Endodermal cell (in vitro differentiated cells): ENCODE data around the gene ZNRF2. TPM values are rescaled to one million over a fixed set of nuclear protein-coding genes. Genes with fewer than 3 reads are reported as not detected.
A peak's percentile ranks its signal among the peaks of the same experiment; 100 is the strongest.

Experiments used
- DNase-seq: peaks from one replicate; pipeline ENCODE4 v3.0.0-alpha.2; 2017
- H3K27ac ChIP-seq: 2 replicates; pipeline ENCODE4 v1.5.1; 2013; ENCODE audit warnings: mild to moderate bottlenecking, low read depth, low read length, moderate library complexity
- H3K27me3 ChIP-seq: 2 replicates; pipeline ENCODE4 v1.6.1; 2013; ENCODE audit warnings: mild to moderate bottlenecking, low read length, moderate library complexity; ENCODE audit not compliant: insufficient read depth, control insufficient read depth, poor library complexity, severe bottlenecking
- H3K36me3 ChIP-seq: 2 replicates; pipeline ENCODE4 v1.7.0; 2013; ENCODE audit warnings: mild to moderate bottlenecking, low read length, moderate library complexity; ENCODE audit not compliant: control insufficient read depth, insufficient read depth
- H3K4me1 ChIP-seq: one replicate; pipeline ENCODE4 v1.7.0; 2013; ENCODE audit warnings: low read length; ENCODE audit not compliant: control insufficient read depth, insufficient read depth
- H3K4me3 ChIP-seq: 2 replicates; pipeline ENCODE4 v1.5.1; 2013; ENCODE audit warnings: mild to moderate bottlenecking, low read length, moderate library complexity
- H3K9ac ChIP-seq: 2 replicates; pipeline ENCODE4 v1.6.1; 2013; ENCODE audit warnings: mild to moderate bottlenecking, low read length, moderate library complexity; ENCODE audit not compliant: poor library complexity, severe bottlenecking; ENCODE audit errors: extremely low read depth
- H3K9me3 ChIP-seq: 2 replicates; pipeline ENCODE4 v1.6.1; 2013; ENCODE audit warnings: mild to moderate bottlenecking, low read length, moderate library complexity; ENCODE audit not compliant: control insufficient read depth
- H3K27ac Mint-ChIP-seq: 2 replicates; pipeline ENCODE4 v1.8.0; 2020; ENCODE audit warnings: mixed read lengths
- H3K27me3 Mint-ChIP-seq: 2 replicates; pipeline ENCODE4 v1.8.0; 2021; ENCODE audit warnings: mild to moderate bottlenecking, mixed read lengths; ENCODE audit not compliant: insufficient read depth
- H3K36me3 Mint-ChIP-seq: 2 replicates; pipeline ENCODE4 v1.8.0; 2020; ENCODE audit warnings: low read depth, mixed read lengths
- H3K4me1 Mint-ChIP-seq: 2 replicates; pipeline ENCODE4 v1.8.0; 2020; ENCODE audit warnings: mixed read lengths
- H3K4me3 Mint-ChIP-seq: 2 replicates; pipeline ENCODE4 v1.8.0; 2020; ENCODE audit warnings: mild to moderate bottlenecking, moderate library complexity, mixed read lengths
- H3K9me3 Mint-ChIP-seq: 2 replicates; pipeline ENCODE4 v1.8.0; 2020; ENCODE audit warnings: mild to moderate bottlenecking, mixed read lengths
- CTCF ChIP-seq: fragments of 200-600 bp; sonication (generic); conservative IDR thresholded peaks from 2 replicates; pipeline ENCODE4 v1.5.0; 2021; ENCODE audit warnings: antibody characterized with exemption, mild to moderate bottlenecking
- WGBS, 2 experiments: methylation state at CpG; one replicate each; pipeline versions ENCODE4 v1.1.5 to v1.1.7; 2013; ENCODE audit warnings: missing lambda C conversion rate in 2 of 2, mixed read lengths in 1 of 2; ENCODE audit not compliant: insufficient coverage in 1 of 2, insufficient read length in 1 of 2; 5-methylcytosine and 5-hydroxymethylcytosine counted together
- total RNA-seq, 2 donors: library from RNA; stranded (reverse); fragmentation: NEBNext Ultra II Directional in 1 of 2; extraction: Animal tissue kit (Norgen Biotek cat#: 25700) in 1 of 2; gene quantifications; 2 replicates in 1 of 2; 3 replicates in 1 of 2; pipeline ENCODE4 v1.2.1, GENCODE V29; 2021

The ZNRF2 gene
- total RNA-seq, 2 donors from 2014 or later, result 15.5 to 20.9 TPM

GRCh38 chr7:30254717-30255063 is 29.7 kb upstream of the ZNRF2 start:
- H3K36me3 ChIP-seq, result no peaks in the 10 kb centered on the region
- Mint-ChIP-seq H3K27me3 (no peaks in the 10 kb centered on the region), H3K4me3 (peak overlapping the region; percentile 14), H3K27ac (no peak overlapping the region), H3K9me3 (no peaks in the 10 kb centered on the region), H3K36me3 (no peaks in the 10 kb centered on the region), H3K4me1 (peaks cover 26% of the 10 kb centered on the region)
- H3K4me3 ChIP-seq, result peak overlapping the region; percentile 25
- no peak overlapping the region for H3K27ac ChIP-seq
- H3K9ac ChIP-seq, result no peak overlapping the region
- WGBS, 2 experiments, result 76 to 94% methylated on average over 2 to 3 of the region's 4 CpGs
- H3K27me3 ChIP-seq, result no peaks in the 10 kb centered on the region
- no peaks in the 10 kb centered on the region for H3K9me3 ChIP-seq
- no peak for TF ChIP-seq CTCF
- H3K4me1 ChIP-seq, result peaks cover 8% of the 10 kb centered on the region
- DNase-seq, result no peak

GRCh38 chr7:30255064-30255769 is 29.2 kb upstream of the ZNRF2 start:
- Histone ChIP-seq H3K9me3 (no peaks in the 10 kb centered on the region), H3K27ac (no peak overlapping the region), H3K9ac (no peak overlapping the region), H3K27me3 (no peaks in the 10 kb centered on the region), H3K4me3 (peak overlapping the region; percentile 25), H3K4me1 (peaks cover 8% of the 10 kb centered on the region), H3K36me3 (no peaks in the 10 kb centered on the region)
- WGBS, 2 experiments, result 79 to 94% methylated on average over 4 of the region's 4 CpGs
- no peak for TF ChIP-seq CTCF
- no peak for DNase-seq
- no peak overlapping the region for H3K27ac Mint-ChIP-seq
- H3K36me3 Mint-ChIP-seq, result no peaks in the 10 kb centered on the region
- no peaks in the 10 kb centered on the region for H3K27me3 Mint-ChIP-seq
- H3K9me3 Mint-ChIP-seq, result no peaks in the 10 kb centered on the region
- peak overlapping the region; percentile 14 for H3K4me3 Mint-ChIP-seq
- H3K4me1 Mint-ChIP-seq, result peaks cover 26% of the 10 kb centered on the region

GRCh38 chr7:30256349-30256858 is 28.0 kb upstream of the ZNRF2 start:
- Mint-ChIP-seq H3K4me3 (no peak overlapping the region), H3K9me3 (no peaks in the 10 kb centered on the region), H3K27me3 (no peaks in the 10 kb centered on the region), H3K36me3 (no peaks in the 10 kb centered on the region), H3K27ac (no peak overlapping the region), H3K4me1 (peaks cover 26% of the 10 kb centered on the region)
- 90 to 92% methylated on average over 10 of the region's 10 CpGs for WGBS, 2 experiments
- H3K4me3 ChIP-seq, result no peak overlapping the region
- no peak overlapping the region for H3K27ac ChIP-seq
- no peaks in the 10 kb centered on the region for H3K36me3 ChIP-seq
- no peak for TF ChIP-seq CTCF
- no peaks in the 10 kb centered on the region for H3K27me3 ChIP-seq
- no peak for DNase-seq
- no peaks in the 10 kb centered on the region for H3K9me3 ChIP-seq
- H3K9ac ChIP-seq, result no peak overlapping the region
- peaks cover 8% of the 10 kb centered on the region for H3K4me1 ChIP-seq
